Measurements from ENCODE around the gene TSC2.

Gene TSC2

GRCh38 chr16:2054543-2055245, 6.9 kb downstream of the TSC2 start:
- H3K9me3 ChIP-seq = no peaks in the 10 kb centered on the region
- H3K36me3 ChIP-seq = peaks cover 13% of the 10 kb centered on the region
- TF ChIP-seq CTCF (IDR thresholded peaks at IDR 0.05; ENCODE audit: low read depth, low read length) = no peak
- no peaks in the 10 kb centered on the region for H3K4me1 ChIP-seq
- H3K4me3 ChIP-seq (ENCODE audit: low read depth, low read length) = no peak overlapping the region
- H3K27me3 ChIP-seq = no peaks in the 10 kb centered on the region
- no peak for DNase-seq

GRCh38 chr16:2056077-2056476, 8.3 kb downstream of the TSC2 start:
- Histone ChIP-seq H3K9me3 (no peaks in the 10 kb centered on the region), H3K4me3 (ENCODE audit: low read depth, low read length) (no peak overlapping the region), H3K36me3 (peaks cover 13% of the 10 kb centered on the region), H3K4me1 (no peaks in the 10 kb centered on the region), H3K27me3 (no peaks in the 10 kb centered on the region)
- peak; percentile 40 for TF ChIP-seq CTCF (IDR thresholded peaks at IDR 0.05; ENCODE audit: low read depth, low read length)
- peak; percentile 47 for DNase-seq

DNA sequence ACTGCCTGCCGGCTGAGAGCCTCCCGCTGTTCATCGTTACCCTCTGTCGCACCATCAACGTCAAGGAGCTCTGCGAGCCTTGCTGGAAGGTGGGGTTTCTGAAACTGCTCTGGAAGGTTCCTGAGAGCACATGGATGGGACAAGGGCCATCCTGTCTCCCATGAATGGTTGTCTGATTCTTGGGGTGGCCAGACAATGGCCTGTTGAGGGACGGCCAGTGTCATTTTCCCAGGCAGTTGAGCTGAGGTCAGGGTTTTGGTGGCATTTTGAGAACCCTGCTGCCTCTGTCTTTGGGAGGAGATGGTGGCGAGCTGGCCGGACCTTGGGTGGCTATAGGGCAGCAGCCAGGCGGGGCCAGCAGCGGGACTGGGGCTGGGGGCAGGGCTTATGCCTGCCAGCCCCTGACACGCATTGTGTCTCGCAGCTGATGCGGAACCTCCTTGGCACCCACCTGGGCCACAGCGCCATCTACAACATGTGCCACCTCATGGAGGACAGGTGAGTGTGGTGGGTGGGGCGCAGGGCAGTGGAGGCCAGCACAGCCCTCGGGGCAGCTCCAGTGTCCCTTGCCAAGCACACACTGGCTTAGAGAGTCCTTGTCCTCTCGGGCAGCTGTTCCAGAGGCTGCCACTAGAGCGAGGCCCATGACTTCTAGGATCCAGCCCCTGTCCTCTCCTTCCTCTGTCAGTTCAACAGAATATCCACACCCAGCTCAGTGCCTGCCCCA, 9.1 kb downstream of the TSC2 start:
- Histone ChIP-seq H3K4me3 (ENCODE audit: low read depth, low read length) (no peak overlapping the region), H3K4me1 (no peaks in the 10 kb centered on the region), H3K36me3 (peaks cover 9% of the 10 kb centered on the region), H3K27me3 (no peaks in the 10 kb centered on the region), H3K9me3 (no peaks in the 10 kb centered on the region)
- DNase-seq = no peak
- TF ChIP-seq CTCF (IDR thresholded peaks at IDR 0.05; ENCODE audit: low read depth, low read length) = peak; percentile 42

DNA sequence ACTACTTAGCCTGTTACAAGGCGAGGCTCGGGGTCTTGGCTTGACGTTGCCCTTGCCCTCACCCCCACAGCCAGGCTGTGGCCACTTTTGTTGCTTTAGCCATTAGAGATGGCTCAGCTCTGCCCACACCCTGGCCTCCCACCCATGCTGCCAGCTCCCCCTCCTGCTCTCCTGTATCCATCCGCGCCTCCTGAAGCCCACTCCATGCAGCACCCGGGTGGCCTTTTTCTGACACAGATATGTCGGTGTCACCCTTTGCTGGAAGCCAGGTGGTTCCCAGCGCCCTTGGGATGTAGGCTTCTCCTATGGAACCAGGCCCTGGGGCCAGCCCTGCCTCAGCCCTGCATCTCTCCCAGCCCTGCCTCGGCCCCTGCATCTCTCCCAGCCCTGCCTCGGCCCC, 9.7 kb downstream of the TSC2 start:
- no peaks in the 10 kb centered on the region for H3K4me1 ChIP-seq
- H3K4me3 ChIP-seq (ENCODE audit: low read depth, low read length) = no peak overlapping the region
- H3K36me3 ChIP-seq = peaks cover 7% of the 10 kb centered on the region
- DNase-seq = no peak
- H3K27me3 ChIP-seq = no peaks in the 10 kb centered on the region
- H3K9me3 ChIP-seq = no peaks in the 10 kb centered on the region
- no peak for TF ChIP-seq CTCF (IDR thresholded peaks at IDR 0.05; ENCODE audit: low read depth, low read length)

DNA sequence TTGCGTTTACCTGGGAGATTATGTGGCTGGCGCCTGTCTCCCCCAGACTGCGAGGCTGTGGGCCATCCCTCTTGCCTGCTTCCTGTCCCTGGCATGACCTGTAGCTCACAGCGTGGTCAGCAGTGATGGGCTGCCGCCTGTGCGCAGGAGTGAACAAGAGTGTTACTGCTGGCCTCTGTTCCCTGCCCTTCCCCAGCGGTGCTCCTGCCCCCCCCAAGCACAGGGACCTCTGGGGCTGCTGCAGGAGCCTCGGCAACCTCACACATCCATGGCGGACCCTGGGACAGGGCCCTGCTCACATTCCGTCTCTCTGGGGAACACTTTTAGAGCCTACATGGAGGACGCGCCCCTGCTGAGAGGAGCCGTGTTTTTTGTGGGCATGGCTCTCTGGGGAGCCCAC, 10.6 kb downstream of the TSC2 start:
- no peak for TF ChIP-seq CTCF (IDR thresholded peaks at IDR 0.05; ENCODE audit: low read depth, low read length)
- Histone ChIP-seq H3K4me3 (ENCODE audit: low read depth, low read length) (no peak overlapping the region), H3K27me3 (no peaks in the 10 kb centered on the region), H3K36me3 (peaks cover 5% of the 10 kb centered on the region), H3K9me3 (no peaks in the 10 kb centered on the region), H3K4me1 (no peaks in the 10 kb centered on the region)
- no peak for DNase-seq

- no peaks in the 10 kb centered on the region for H3K4me1 ChIP-seq
- DNase-seq = no peak
- no peak for TF ChIP-seq CTCF (IDR thresholded peaks at IDR 0.05; ENCODE audit: low read depth, low read length)
- H3K36me3 ChIP-seq = peaks cover 4% of the 10 kb centered on the region
- no peaks in the 10 kb centered on the region for H3K27me3 ChIP-seq
- H3K9me3 ChIP-seq = no peaks in the 10 kb centered on the region
- H3K4me3 ChIP-seq (ENCODE audit: low read depth, low read length) = no peak overlapping the region
Measured at GRCh38 chr16:2058872-2059271, 11.1 kb downstream of the TSC2 start.

Measured in BE2C (cell line).